Measurements from ENCODE around the gene RNF212.

GRCh38 chr4:1069394-1069793 lies 44.0 kb downstream of the RNF212 start:
- TF ChIP-seq GATA2 (IDR thresholded peaks at IDR 0.05; ENCODE audit: low read depth, low read length) (no peak), GATA3 (IDR thresholded peaks at IDR 0.05; ENCODE audit: low read depth, low read length) (no peak)
